SK-N-SH (cell line): Measurements from ENCODE around the gene GATAD2B. TPM values are rescaled to one million over a fixed set of nuclear protein-coding genes. Genes with fewer than 3 reads are reported as not detected.
"Not testable (repeated sequence)": the region's sequence is repeated elsewhere in the genome, so short reads cannot be mapped to it uniquely, and the experiment has no call there.

Experiments used
- CTCF ChIA-PET: fragments of 300-600, 350-600 bp; formaldehyde crosslinking; extraction: SDS; loops from one replicate; lab custom pipeline; 2021; lab: Yijun Ruan, JAX
- POLR2A ChIA-PET: fragments of 350-600 bp; sonication (Branson Sonifier 250); formaldehyde crosslinking; extraction: SDS; loops from one replicate; lab custom pipeline; 2020; ENCODE audit warnings: antibody characterized with exemption, inconsistent platforms; lab: Yijun Ruan, JAX
- DNase-seq: peaks from one replicate; pipeline ENCODE4 v3.0.0; 2012
- H2AFZ ChIP-seq: fragments of 200-600 bp; sonication (generic); 2 replicates; pipeline ENCODE4 v1.8.1; 2016; ENCODE audit warnings: antibody characterized with exemption, mild to moderate bottlenecking, low read depth
- H3F3A ChIP-seq: fragments of 200-600 bp; sonication (generic); replicated peaks from 2 replicates; pipeline ENCODE3; 2016; ENCODE audit warnings: antibody characterized with exemption, mild to moderate bottlenecking; ENCODE audit not compliant: insufficient read depth
- H3K27ac ChIP-seq, 2 experiments: fragments of 200-500 bp in 1 of 2; fragments of 200-600 bp in 1 of 2; sonication (Bioruptor generic) in 1 of 2; sonication (generic), shearing (Covaris generic) in 1 of 2; 2 replicates each; pipeline versions ENCODE4 v1.5.1 to v1.6.1; 2014 to 2016; ENCODE audit warnings: low read depth in 2 of 2, inconsistent platforms in 1 of 2, low read length in 1 of 2, mild to moderate bottlenecking in 1 of 2, mixed read lengths in 1 of 2
- H3K27me3 ChIP-seq: fragments of 200-600 bp; sonication (generic), shearing (Covaris generic); 2 replicates; pipeline ENCODE4 v1.6.1; 2016; ENCODE audit warnings: mixed run types; ENCODE audit not compliant: insufficient read depth
- H3K36me3 ChIP-seq, 2 experiments: fragments of 200-500 bp in 1 of 2; fragments of 200-600 bp in 1 of 2; sonication (Bioruptor generic) in 1 of 2; sonication (generic) in 1 of 2; replicated peaks in 1 of 2; 2 replicates each; pipeline versions ENCODE3 to v1.5.1; 2014 to 2016; ENCODE audit warnings: low read length in 1 of 2, mild to moderate bottlenecking in 1 of 2; ENCODE audit not compliant: insufficient read depth in 2 of 2, control insufficient read depth in 1 of 2
- H3K4me1 ChIP-seq, 2 experiments: fragments of 200-500 bp in 1 of 2; fragments of 200-600 bp in 1 of 2; sonication (Bioruptor generic) in 1 of 2; sonication (generic), shearing (Covaris generic) in 1 of 2; 2 replicates each; pipeline versions ENCODE4 v1.5.1 to v1.6.1; 2014 to 2016; ENCODE audit warnings: low read depth in 1 of 2, low read length in 1 of 2, mixed run types in 1 of 2; ENCODE audit not compliant: insufficient read depth in 2 of 2, control insufficient read depth in 1 of 2
- H3K4me2 ChIP-seq: fragments of 200-600 bp; sonication (generic), shearing (Covaris generic); 2 replicates; pipeline ENCODE4 v1.6.1; 2017; ENCODE audit warnings: mixed run types
- H3K4me3 ChIP-seq, 2 experiments: fragments of 200-500 bp in 1 of 2; fragments of 200-600 bp in 1 of 2; sonication (Bioruptor generic) in 1 of 2; sonication (generic), shearing (Covaris generic) in 1 of 2; 2 replicates each; pipeline versions ENCODE4 v1.5.1 to v1.8.1; 2014 to 2016; ENCODE audit warnings: low read depth in 2 of 2, inconsistent platforms in 1 of 2, low read length in 1 of 2, mild to moderate bottlenecking in 1 of 2, mixed read lengths in 1 of 2, moderate library complexity in 1 of 2
- H3K79me2 ChIP-seq: fragments of 200-600 bp; sonication (generic); 2 replicates; pipeline ENCODE4 v1.8.1; 2017; ENCODE audit warnings: mild to moderate bottlenecking; ENCODE audit not compliant: insufficient read depth
- H3K9ac ChIP-seq: fragments of 200-600 bp; sonication (generic); 2 replicates; pipeline ENCODE4 v1.6.1; 2017; ENCODE audit warnings: mixed run types
- H3K9me2 ChIP-seq: fragments of 200-600 bp; sonication (generic); 2 replicates; pipeline ENCODE4 v1.6.1; 2017; ENCODE audit warnings: mixed run types
- H3K9me3 ChIP-seq: fragments of 200-600 bp; sonication (generic); 2 replicates; pipeline ENCODE4 v1.6.1; 2017; ENCODE audit warnings: mixed run types, mild to moderate bottlenecking, moderate library complexity
- H4K20me1 ChIP-seq: fragments of 200-600 bp; sonication (generic); 2 replicates; pipeline ENCODE4 v1.6.1; 2017; ENCODE audit warnings: mild to moderate bottlenecking, mixed run types; ENCODE audit not compliant: insufficient read depth
- CHD2 ChIP-seq: fragments of 150-350 bp; IDR thresholded peaks from 2 replicates; pipeline ENCODE4 v1.6.1; 2018; ENCODE audit warnings: low read length; ENCODE audit not compliant: partially characterized antibody
- FOSL2 ChIP-seq: IDR thresholded peaks from 2 replicates; pipeline ENCODE4 v1.4.0; 2012; ENCODE audit warnings: low read depth, mild to moderate bottlenecking, moderate library complexity, borderline replicate concordance
- GATA2 ChIP-seq: sonication (generic); formaldehyde crosslinking; IDR thresholded peaks from 2 replicates; pipeline ENCODE4 v1.5.0; 2020; ENCODE audit warnings: mild to moderate bottlenecking, missing genetic modification reagents
- NFIC ChIP-seq: IDR thresholded peaks from 2 replicates; pipeline ENCODE4 v1.4.0; 2012; ENCODE audit warnings: borderline replicate concordance
- REST ChIP-seq: IDR thresholded peaks from 2 replicates; pipeline ENCODE4 v1.6.1; 2012; ENCODE audit warnings: mild to moderate bottlenecking, low read depth, low read length, moderate library complexity
- TAF1 ChIP-seq: IDR thresholded peaks from 2 replicates; pipeline ENCODE4 v1.6.1; 2012; ENCODE audit warnings: low read depth, mild to moderate bottlenecking, low read length, moderate library complexity, borderline replicate concordance
- YY1 ChIP-seq: IDR thresholded peaks from 2 replicates; pipeline ENCODE4 v1.4.0; 2012; ENCODE audit warnings: low read depth, mild to moderate bottlenecking
- WGBS: methylation state at CpG from one replicate; pipeline ENCODE4 v1.1.6; 2017; ENCODE audit warnings: low lambda C conversion rate; 5-methylcytosine and 5-hydroxymethylcytosine counted together
- polyA plus RNA-seq, 3 experiments: library from polyadenylated mRNA; depleted of rRNA; stranded (reverse); fragments of >200 nt; gene quantifications; 2 replicates each; pipeline ENCODE4 v1.2.3, GENCODE V29; 2012

GATAD2B gene
- polyA plus RNA-seq, 1 of the 3 experiments (the other 2 are of a cell fraction), result 2.8 TPM

- no peak for TF ChIP-seq CHD2
- TF ChIP-seq TAF1, result no peak
- TF ChIP-seq REST, result no peak
- TF ChIP-seq NFIC, result no peak
- no peak for TF ChIP-seq YY1
- no peak for TF ChIP-seq FOSL2
- no peak for TF ChIP-seq GATA2 (CRISPR knock-in tag)
- WGBS, result 94% methylated on average over 3 of the region's 3 CpGs
- POLR2A ChIA-PET, result interaction anchor here (0.6 kb wide), 1 partner anchor 78 kb away, joined by 4 read pairs; no protein-coding TSS in a partner anchor
Observed at GRCh38 chr1:153845158-153845557, 77.6 kb downstream of the GATAD2B start.

GRCh38 chr1:153844349-153844748 is 78.4 kb downstream of the GATAD2B start:
- H3K9ac ChIP-seq, result not testable (repeated sequence)

More at GRCh38 chr1:153845158-153845557, 77.6 kb downstream of the GATAD2B start:
- no peak overlapping the region for H3K4me3 ChIP-seq
- H3K9ac ChIP-seq, result no peak overlapping the region
- H3K79me2 ChIP-seq, result peaks cover 26% of the 10 kb centered on the region
- H3K9me3 ChIP-seq, result no peaks in the 10 kb centered on the region
- H4K20me1 ChIP-seq, result no peaks in the 10 kb centered on the region
- CTCF ChIA-PET, result interaction anchor here (0.6 kb wide), 1 partner anchor 168 kb away, joined by 3 read pairs; no protein-coding TSS in a partner anchor
- H3K4me1 ChIP-seq, result no peaks in the 10 kb centered on the region
- peaks cover 12% of the 10 kb centered on the region for H3F3A ChIP-seq
- H3K9me2 ChIP-seq, result no peaks in the 10 kb centered on the region
- no peak for DNase-seq
- H3K36me3 ChIP-seq, result no peaks in the 10 kb centered on the region
- no peaks in the 10 kb centered on the region for H3K27me3 ChIP-seq
- H2AFZ ChIP-seq, result no peak overlapping the region
- H3K27ac ChIP-seq, result no peak overlapping the region
- no peak overlapping the region for H3K4me2 ChIP-seq

More at GRCh38 chr1:153844349-153844748, 78.4 kb downstream of the GATAD2B start:
- H2AFZ ChIP-seq, H4K20me1 ChIP-seq, H3K4me1 ChIP-seq, H3K4me3 ChIP-seq, H3K36me3 ChIP-seq, H3K27ac ChIP-seq, POLR2A ChIA-PET, CTCF ChIA-PET, H3K9me2 ChIP-seq, DNase-seq, H3K4me2 ChIP-seq, H3K9me3 ChIP-seq, H3K27me3 ChIP-seq: not testable (repeated sequence)
- peaks cover 21% of the 10 kb centered on the region for H3K79me2 ChIP-seq
- WGBS, result 60% methylated on average over 2 of the region's 3 CpGs
- peaks cover 12% of the 10 kb centered on the region for H3F3A ChIP-seq
